HCT116 (cell line): Measurements from ENCODE around the gene ASAP2.

ENCODE experiments used
- EZH2 ChIP-seq: fragments of 200-600 bp; sonication (generic); IDR thresholded peaks from 2 replicates; pipeline ENCODE4 v1.6.1; 2017; ENCODE audit warnings: antibody characterized with exemption, mixed run types
- POLR2A ChIP-seq: IDR thresholded peaks from 2 replicates; pipeline ENCODE4 v1.7.0; 2011; ENCODE audit warnings: borderline replicate concordance; ENCODE audit not compliant: insufficient read depth, insufficient read length; ENCODE audit errors: extremely low read depth
- SRF ChIP-seq: IDR thresholded peaks from 2 replicates; pipeline ENCODE4 v1.6.1; 2012; ENCODE audit warnings: low read depth
- TF ChIP-seq, protein P1 (sequence below), 3 experiments: fragments of 200-600 bp in 1 of 3; sonication (generic) in 1 of 3; IDR thresholded peaks in 2 of 3; conservative IDR thresholded peaks in 1 of 3; 2 replicates each; pipeline ENCODE4 v1.5.1; 2012 to 2017; ENCODE audit warnings: low read depth in 2 of 3, low read length in 2 of 3, antibody characterized with exemption in 1 of 3, borderline replicate concordance in 1 of 3, control low read depth in 1 of 3, mild to moderate bottlenecking in 1 of 3, mixed read lengths in 1 of 3, mixed run types in 1 of 3, moderate library complexity in 1 of 3; ENCODE audit not compliant: insufficient read depth in 1 of 3

DNA sequence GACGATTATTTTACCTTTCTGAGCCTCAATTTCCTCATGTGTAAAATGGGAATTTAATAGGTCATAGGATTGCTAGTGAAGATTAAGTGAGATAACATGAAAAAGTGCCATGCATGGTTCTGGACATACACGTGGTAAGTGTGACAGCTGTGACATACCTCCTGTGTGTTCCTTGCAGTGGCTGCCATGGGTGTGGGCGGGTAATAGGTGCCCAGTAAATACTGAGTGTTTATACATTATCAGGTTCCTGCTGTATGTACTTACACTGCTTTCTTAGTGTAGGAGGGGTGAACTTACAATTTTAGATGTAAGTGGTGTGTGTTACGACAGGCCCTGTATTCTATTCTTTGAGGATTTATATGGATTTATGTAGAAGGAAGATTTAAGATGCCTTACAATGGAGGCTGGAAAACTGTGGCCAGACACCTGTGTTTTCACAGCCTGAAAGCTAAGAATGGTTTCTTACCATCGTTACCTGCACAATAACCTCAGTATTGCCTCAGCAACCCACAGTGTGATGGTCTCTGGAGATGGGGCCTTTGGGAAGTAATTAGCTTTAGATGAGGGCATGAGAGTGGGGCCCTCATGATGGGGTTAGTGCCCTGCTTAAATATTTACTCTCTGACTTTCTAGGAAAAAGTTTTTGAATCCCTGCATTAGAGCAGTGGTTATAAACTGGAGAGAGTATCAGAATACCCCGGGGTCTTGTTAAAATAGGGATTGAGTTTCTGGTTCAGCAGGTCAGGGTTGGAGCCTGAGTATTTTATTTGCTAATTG, 78.1 kb downstream of the ASAP2 start:
- TF ChIP-seq POLR2A (no peak), SRF (no peak), EZH2 (no peak)
- TF ChIP-seq, protein P1, sequence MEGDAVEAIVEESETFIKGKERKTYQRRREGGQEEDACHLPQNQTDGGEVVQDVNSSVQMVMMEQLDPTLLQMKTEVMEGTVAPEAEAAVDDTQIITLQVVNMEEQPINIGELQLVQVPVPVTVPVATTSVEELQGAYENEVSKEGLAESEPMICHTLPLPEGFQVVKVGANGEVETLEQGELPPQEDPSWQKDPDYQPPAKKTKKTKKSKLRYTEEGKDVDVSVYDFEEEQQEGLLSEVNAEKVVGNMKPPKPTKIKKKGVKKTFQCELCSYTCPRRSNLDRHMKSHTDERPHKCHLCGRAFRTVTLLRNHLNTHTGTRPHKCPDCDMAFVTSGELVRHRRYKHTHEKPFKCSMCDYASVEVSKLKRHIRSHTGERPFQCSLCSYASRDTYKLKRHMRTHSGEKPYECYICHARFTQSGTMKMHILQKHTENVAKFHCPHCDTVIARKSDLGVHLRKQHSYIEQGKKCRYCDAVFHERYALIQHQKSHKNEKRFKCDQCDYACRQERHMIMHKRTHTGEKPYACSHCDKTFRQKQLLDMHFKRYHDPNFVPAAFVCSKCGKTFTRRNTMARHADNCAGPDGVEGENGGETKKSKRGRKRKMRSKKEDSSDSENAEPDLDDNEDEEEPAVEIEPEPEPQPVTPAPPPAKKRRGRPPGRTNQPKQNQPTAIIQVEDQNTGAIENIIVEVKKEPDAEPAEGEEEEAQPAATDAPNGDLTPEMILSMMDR (IDR thresholded peaks at IDR 0.05 in 2 of 3, conservative IDR thresholded peaks at IDR 0.05 in 1 of 3; ENCODE audit: borderline replicate concordance in 1 of 3, insufficient read depth in 1 of 3, low read depth in 2 of 3, low read length in 2 of 3): no peak
